Gastroesophageal sphincter (tissue), 4 donors: ENCODE results near the gene OR51V1. TPM values are rescaled to one million over a fixed set of nuclear protein-coding genes. Genes with fewer than 3 reads are reported as not detected.

Source experiments
- ATAC-seq: fragments of 150-250 bp; one replicate; pipeline ENCODE4 v1.9.1; 2016; ENCODE audit warnings: mild to moderate bottlenecking, moderate library complexity
- H3K27ac ChIP-seq, 4 donors: fragments of 200-600 bp; sonication (generic) in 3 of 4; 1 replicate in 3 of 4; 2 replicates in 1 of 4; pipeline ENCODE4 v1.5.1; 2016 to 2019
- H3K27me3 ChIP-seq: fragments of 200-600 bp; sonication (generic); one replicate; pipeline ENCODE4 v1.5.1; 2019
- H3K36me3 ChIP-seq, 2 donors: fragments of 200-600 bp; sonication (generic); one replicate each; pipeline ENCODE4 v1.5.1; 2019; ENCODE audit warnings: control low read depth in 1 of 2
- H3K4me1 ChIP-seq, 3 donors: fragments of 200-600 bp; sonication (generic); 1 replicate in 2 of 3; 2 replicates in 1 of 3; pipeline ENCODE4 v1.5.1; 2016 to 2019; ENCODE audit warnings: control low read depth in 2 of 3
- H3K4me3 ChIP-seq, 2 donors: fragments of 200-600 bp; sonication (generic); one replicate each; pipeline ENCODE4 v1.5.1; 2019; ENCODE audit warnings: mild to moderate bottlenecking in 1 of 2, moderate library complexity in 1 of 2
- H3K9me3 ChIP-seq, 3 donors: fragments of 200-600 bp; sonication (generic); one replicate each; pipeline ENCODE4 v1.5.1; 2017 to 2019; ENCODE audit warnings: control low read depth in 2 of 3
- CTCF ChIP-seq, 4 experiments: fragments of 200-600 bp in 2 of 4; fragments of 450-650 bp in 2 of 4; sonication (generic) in 1 of 4; IDR thresholded peaks; one replicate each; pipeline ENCODE4 v1.5.1; 2017 to 2019; ENCODE audit warnings: antibody characterized with exemption in 4 of 4, mild to moderate bottlenecking in 2 of 4, moderate library complexity in 2 of 4
- EP300 ChIP-seq: sonication (generic); formaldehyde crosslinking; IDR thresholded peaks from one replicate; pipeline ENCODE4 v1.6.1; 2017; ENCODE audit warnings: antibody characterized with exemption, mild to moderate bottlenecking
- POLR2A ChIP-seq, 2 donors: fragments of 450-650 bp; IDR thresholded peaks; one replicate each; pipeline ENCODE4 v1.6.1; 2017; ENCODE audit warnings: antibody characterized with exemption in 2 of 2, mild to moderate bottlenecking in 2 of 2, moderate library complexity in 1 of 2
- POLR2AphosphoS5 ChIP-seq: sonication (generic); formaldehyde crosslinking; IDR thresholded peaks from one replicate; pipeline ENCODE4 v1.6.1; 2017; ENCODE audit warnings: antibody characterized with exemption
- WGBS, 2 donors: methylation state at CpG; one replicate each; pipeline ENCODE4 v1.1.5; 2018; ENCODE audit warnings: low coverage in 1 of 2; 5-methylcytosine and 5-hydroxymethylcytosine counted together
- total RNA-seq, 4 donors: library from RNA; depleted of rRNA; stranded (reverse); fragments of >200 nt; gene quantifications; one replicate each; pipeline ENCODE4 v1.1.0, GENCODE V29; 2016

The OR51V1 gene
- total RNA-seq, 4 donors from 2014 or later, result not detected

GRCh38 chr11:5235364-5236095, 35.0 kb upstream of the OR51V1 start:
- no peaks in the 10 kb centered on the region for H3K27me3 ChIP-seq
- no peaks in the 10 kb centered on the region for H3K36me3 ChIP-seq
- ATAC-seq, result no peak
- TF ChIP-seq EP300, result no peak
- TF ChIP-seq POLR2AphosphoS5, result no peak
- TF ChIP-seq CTCF (IDR thresholded peaks at IDR 0.05), result no peak
- no peak for TF ChIP-seq POLR2A (IDR thresholded peaks at IDR 0.05)
- no peaks in the 10 kb centered on the region for H3K4me1 ChIP-seq
- WGBS, 2 donors, result 83 to 88% methylated on average over 5 of the region's 5 CpGs
- H3K4me3 ChIP-seq, result no peak overlapping the region
- no peak overlapping the region for H3K27ac ChIP-seq
- no peaks in the 10 kb centered on the region for H3K9me3 ChIP-seq

- 11 to 13% methylated on average over 1 to 2 of the region's 2 CpGs for WGBS, 2 donors
- no peak for ATAC-seq
Measured at GRCh38 chr11:5234381-5234834, 33.9 kb upstream of the OR51V1 start, which contains the start of gene HBD. Gene HBD, minus strand, starts transcription at chr11:5234483. Its CDS starts 50 bp downstream, at chr11:5234433.

GRCh38 chr11:5233307-5233706, 32.8 kb upstream of the OR51V1 start:
- H3K9me3 ChIP-seq, result no peaks in the 10 kb centered on the region
- no peaks in the 10 kb centered on the region for H3K27me3 ChIP-seq
- no peak overlapping the region for H3K27ac ChIP-seq
- no peak overlapping the region for H3K4me3 ChIP-seq
- no peaks in the 10 kb centered on the region for H3K36me3 ChIP-seq
- no peaks in the 10 kb centered on the region for H3K4me1 ChIP-seq
- TF ChIP-seq CTCF (IDR thresholded peaks at IDR 0.05) (no peak), EP300 (no peak), POLR2AphosphoS5 (no peak), POLR2A (IDR thresholded peaks at IDR 0.05) (no peak)
- WGBS, 2 donors, result 81 to 89% methylated on average over 1 of the region's 1 CpG
- no peak for ATAC-seq

More at GRCh38 chr11:5234381-5234834, 33.9 kb upstream of the OR51V1 start, which contains the start of gene HBD:
- no peaks in the 10 kb centered on the region for H3K36me3 ChIP-seq
- TF ChIP-seq EP300 (no peak), POLR2AphosphoS5 (no peak), CTCF (IDR thresholded peaks at IDR 0.05) (no peak), POLR2A (IDR thresholded peaks at IDR 0.05) (no peak)
- H3K27me3 ChIP-seq, result no peaks in the 10 kb centered on the region
- H3K27ac ChIP-seq, result no peak within 1 kb of the TSS
- no peaks in the 10 kb centered on the region for H3K4me1 ChIP-seq
- no peak within 1 kb of the TSS for H3K4me3 ChIP-seq
- no peaks in the 10 kb centered on the region for H3K9me3 ChIP-seq

GRCh38 chr11:5232821-5233220, 32.3 kb upstream of the OR51V1 start:
- ATAC-seq, result no peak
- WGBS, 2 donors, result 83 to 100% methylated on average over 1 to 2 of the region's 2 CpGs

More at GRCh38 chr11:5232821-5233220, 32.3 kb upstream of the OR51V1 start:
- H3K4me1 ChIP-seq, result no peaks in the 10 kb centered on the region
- H3K4me3 ChIP-seq, result no peak overlapping the region
- no peak overlapping the region for H3K27ac ChIP-seq
- H3K9me3 ChIP-seq, result no peaks in the 10 kb centered on the region
- TF ChIP-seq CTCF (IDR thresholded peaks at IDR 0.05) (no peak), POLR2AphosphoS5 (no peak), POLR2A (IDR thresholded peaks at IDR 0.05) (no peak), EP300 (no peak)
- no peaks in the 10 kb centered on the region for H3K27me3 ChIP-seq
- no peaks in the 10 kb centered on the region for H3K36me3 ChIP-seq
